Kidney glomerular epithelial cell (primary cell): ENCODE measurements around the gene SUPT20H.
"Not testable (repeated sequence)": the region's sequence is repeated elsewhere in the genome, so short reads cannot be mapped to it uniquely, and the experiment has no call there.

Source experiments
- DNase-seq: peaks from one replicate; lab custom pipeline; 2025; lab: John Stamatoyannopoulos, UW

SUPT20H gene

DNA sequence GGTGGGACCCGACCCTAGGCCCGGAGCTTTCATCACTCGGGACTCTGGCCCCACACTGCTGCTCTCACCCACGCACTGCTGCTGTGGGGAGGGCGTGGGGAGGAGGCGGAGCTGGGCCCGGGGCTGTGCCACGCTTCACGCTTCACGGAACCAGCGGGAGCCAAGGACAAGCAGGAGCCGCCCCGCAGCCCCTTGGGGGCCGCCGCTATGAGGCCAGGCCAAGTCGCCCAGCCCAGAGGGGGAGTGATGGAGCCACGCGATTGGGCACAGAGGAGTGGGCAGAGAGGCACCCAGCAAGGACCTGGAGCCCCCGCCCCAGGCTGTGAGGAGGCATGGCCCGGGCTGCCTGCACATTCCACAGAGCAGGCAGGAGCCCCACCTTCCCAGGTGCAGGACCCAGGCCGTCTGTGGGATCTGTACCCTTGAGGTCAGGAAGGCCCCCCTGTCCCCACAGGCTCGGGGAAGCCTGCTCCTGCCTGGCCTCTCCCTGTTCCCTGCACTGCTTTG is 10.2 kb upstream of the SUPT20H start:
- no peak for DNase-seq

DNA sequence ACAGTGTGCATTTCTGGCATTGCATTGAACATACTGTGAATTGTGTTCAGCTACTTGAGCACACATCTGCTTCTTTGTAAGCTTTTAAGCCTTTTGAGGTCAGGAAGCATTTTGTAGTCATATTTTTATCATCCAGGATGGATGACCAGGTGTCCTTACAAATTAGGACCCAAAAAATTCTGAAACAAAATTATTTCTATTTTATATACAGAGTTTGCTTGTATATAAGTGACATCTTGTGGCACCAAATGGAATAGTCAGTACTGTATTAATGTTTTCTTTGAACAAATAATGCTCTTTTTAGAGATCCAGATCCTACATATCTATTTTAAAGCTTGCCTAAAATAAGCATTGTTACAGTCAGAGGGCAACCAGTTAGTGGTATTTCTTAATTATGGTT is 9.5 kb upstream of the SUPT20H start:
- DNase-seq, result no peak

DNA sequence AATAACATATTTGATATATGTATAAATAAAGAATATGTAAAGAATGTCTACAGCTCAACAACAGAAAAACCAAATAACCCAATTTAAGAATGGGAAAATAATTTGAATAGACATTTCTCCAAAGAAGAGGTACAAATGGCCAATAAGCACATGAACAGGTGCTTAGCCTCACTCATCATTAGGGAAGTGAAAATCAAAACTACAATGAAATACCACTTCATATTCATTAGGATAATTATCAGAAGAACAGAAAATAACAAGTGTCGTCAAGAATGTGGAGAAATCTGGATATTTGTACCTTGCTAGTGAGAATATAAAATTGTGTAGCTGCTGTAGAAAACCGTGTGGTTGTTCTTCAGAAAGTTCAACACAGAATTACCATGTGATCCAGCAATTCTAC is 8.4 kb upstream of the SUPT20H start:
- DNase-seq, result no peak

DNA sequence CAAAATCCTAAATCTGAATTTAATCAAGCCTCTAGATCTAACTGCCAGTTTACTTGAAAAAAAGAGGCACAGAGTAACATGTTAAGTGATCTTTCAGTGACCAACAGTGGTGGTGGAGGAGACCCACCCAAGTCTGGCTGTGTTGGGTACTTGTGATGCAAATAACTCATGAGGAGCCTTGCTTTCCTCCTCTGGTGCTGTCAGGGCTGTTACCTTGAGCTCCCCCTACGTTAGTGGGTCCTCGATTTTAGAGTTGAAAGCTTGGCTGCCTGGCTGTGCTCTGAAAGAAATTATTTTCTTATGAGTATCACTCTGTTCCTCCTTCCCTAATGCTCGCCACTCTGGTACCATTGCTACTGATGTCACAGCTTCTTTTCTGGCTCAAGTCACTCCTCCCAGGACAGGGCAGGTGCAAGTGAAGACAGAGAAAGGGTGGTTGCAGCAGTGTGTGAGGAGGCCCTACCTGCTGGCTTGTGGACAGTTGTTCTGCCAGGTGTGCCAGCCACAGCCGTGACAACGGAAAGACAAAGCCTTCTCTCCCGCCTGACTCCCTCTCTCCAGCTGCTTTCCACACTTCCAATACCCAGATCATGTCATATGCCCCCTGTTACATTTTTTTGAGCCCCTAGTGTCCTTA is 6.5 kb upstream of the SUPT20H start:
- no peak for DNase-seq

DNA sequence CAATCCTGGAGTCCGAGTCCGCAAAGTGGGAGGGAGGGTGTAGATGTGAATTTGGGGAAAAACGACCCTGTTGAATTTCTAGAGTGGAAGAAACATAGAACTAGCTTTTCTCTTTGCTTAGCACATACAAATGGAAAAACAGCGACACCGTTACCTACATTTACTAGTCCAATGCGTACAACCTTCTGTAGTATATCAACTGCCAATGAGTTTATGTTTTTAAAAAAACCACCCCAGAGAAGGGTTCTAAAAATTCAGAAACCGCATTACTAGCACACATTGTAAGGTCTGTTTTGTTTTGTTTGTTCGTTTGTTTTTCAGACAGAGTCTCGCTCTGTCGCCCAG is 332 bp upstream of the SUPT20H start:
- no peak for DNase-seq

DNA sequence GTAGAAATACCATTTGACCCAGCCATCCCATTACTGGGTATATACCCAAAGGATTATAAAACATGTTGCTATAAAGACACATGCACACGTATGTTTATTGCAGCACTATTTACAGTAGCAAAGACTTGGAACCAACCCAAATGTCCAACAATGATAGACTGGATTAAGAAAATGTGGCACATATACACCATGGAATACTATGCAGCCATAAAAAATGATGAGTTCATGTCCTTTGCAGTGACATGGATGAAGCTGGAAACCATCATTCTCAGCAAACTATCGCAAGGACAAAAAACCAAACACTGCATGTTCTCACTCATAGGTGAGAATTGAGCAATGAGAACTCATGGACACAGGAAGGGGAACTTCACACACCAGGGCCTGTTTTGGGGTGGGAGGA is 3.3 kb downstream of the SUPT20H start:
- not testable (repeated sequence) for DNase-seq

DNA sequence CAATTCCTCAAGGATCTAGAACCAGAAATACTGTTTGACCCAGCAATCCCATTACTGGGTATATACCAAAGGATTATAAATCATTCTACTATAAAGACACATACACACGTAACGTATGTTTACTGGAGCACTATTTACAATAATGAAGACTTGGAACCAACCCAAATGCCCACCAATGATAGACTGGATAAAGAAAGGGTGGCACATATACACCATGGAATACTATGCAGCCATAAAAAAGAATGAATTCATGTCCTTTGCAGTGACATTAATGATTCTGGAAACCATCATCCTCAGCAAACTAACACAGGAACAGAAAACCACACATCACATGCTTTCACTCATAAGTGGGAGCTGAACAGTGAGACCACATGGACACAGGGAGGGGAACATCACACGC is 6.4 kb downstream of the SUPT20H start:
- DNase-seq, result not testable (repeated sequence)

DNA sequence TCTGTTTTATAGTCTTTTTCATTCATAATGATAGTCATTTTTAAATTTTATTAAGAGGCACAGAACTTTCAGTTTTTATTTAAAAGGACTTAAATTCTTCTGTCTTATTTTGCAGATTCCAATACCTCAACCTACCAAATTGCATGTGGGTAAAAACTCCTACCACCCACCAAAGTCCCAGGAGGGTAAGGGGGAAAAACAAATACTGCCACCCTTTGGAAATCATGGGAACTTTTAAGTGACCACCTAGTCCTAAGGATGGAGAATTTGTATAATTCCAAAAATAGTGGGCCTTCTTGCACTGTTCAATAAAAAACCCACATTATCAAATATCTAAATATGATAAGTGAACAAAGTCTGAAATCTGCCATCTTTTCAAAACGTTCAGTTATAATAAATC is 9.7 kb downstream of the SUPT20H start:
- DNase-seq, result no peak

DNA sequence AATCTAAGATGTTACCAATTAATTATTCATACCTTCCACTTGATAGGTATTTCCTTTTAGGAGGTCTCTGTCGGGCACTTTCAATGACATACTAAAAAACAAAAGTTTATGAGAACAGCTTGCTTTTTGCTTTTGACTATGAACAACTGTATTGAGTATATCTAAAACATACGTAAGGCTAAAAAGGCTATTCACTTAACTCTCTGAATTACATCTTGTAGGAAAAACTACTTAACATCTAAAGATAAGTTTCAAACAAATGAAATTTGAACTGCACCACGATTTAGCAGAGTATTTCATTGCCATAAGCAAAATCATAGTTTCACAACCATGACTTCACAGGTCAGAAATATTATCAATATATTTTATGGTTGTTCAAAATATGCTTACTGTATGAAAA is 11.6 kb downstream of the SUPT20H start:
- DNase-seq, result no peak

DNA sequence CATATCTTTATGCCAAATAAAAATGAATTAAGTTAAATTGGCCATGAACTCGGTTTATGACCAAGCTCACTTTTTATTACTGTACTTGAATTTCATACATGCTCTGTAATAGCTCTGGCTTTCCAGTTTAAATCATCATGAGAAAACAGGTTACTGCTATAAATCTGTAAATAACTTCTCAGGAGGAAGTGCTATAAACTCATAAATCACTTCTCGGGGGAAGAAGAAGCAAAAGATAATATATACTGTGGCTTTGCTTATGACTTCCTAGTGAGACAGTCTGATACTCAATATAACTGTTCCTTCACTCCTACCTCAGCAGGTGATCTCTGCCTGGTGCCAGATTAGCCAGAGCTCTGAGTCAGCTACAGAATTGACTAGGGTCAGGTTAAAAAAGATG is 12.5 kb downstream of the SUPT20H start:
- DNase-seq, result no peak

DNA sequence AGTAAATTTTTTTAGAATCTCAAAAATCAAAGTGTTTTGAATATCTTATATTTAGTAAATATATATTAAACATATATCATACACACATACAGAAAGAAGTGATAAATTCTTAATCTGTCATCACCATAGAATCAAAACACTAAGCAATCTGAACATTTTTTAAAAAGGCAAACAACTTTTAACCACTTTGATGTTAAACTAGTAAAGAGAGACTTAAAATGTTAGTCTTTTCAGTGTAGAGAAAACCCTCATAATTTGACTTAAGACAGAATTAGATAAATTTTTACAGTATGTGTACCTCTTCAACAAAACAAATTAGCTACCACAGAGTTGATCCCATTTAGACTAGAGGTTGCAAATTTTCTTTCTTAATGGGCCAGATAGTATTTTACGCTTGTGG is 13.4 kb downstream of the SUPT20H start:
- no peak for DNase-seq

DNA sequence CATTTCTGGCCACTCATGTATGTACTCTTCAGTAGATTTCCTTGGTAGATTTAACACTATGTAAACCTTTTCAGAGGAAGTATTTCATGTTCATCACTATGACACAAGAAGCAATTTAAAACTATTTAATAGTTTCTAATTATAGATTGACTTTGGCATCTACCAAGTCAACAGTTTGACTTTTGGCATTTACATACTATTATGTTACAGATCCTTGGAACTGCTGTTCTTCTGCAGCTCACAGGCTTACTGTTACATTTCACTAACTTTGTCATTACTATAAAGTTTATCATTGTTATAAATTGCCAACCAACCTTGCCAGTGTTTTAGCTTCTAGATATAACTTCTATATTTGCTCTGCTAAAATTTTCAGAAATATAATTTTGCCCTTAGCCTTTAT is 18.7 kb downstream of the SUPT20H start:
- no peak for DNase-seq

DNA sequence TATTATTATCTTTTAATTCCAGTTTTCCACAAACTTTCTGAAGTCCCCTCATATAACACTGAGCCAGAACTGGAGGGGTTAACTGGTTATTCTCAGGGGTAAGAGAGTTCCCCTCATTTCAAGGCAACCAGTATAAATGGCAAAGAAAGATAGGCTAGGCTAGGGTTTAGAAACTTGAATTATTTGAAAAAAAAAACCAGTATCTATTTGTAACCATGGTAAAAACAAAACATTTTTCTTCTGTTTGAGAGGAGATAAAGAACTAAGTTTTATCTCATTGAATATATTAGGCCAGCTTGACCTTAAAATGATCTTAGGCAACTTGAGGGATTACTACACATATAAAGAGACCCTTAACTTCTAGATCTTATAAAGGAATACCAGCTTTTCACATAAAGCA is 19.6 kb downstream of the SUPT20H start:
- no peak for DNase-seq

DNA sequence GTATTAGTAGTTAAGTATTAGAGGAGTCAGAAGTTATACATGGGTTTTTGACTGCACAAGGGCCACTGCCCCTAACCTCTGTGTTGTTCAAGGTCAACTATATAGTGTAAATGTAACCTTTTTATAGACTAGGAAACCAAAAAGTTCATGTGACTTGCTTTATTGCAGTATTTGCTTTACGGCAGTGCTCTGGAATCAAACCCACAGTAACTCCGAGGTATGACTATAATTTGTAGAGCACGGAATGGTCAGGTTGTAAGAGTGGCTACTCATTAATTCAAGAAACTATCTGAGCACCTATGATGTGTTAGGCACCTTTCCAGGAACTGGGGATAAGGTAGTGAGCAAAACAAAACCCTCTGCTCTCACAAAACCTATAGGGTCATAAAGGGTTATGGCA is 22.2 kb downstream of the SUPT20H start:
- DNase-seq, result no peak

DNA sequence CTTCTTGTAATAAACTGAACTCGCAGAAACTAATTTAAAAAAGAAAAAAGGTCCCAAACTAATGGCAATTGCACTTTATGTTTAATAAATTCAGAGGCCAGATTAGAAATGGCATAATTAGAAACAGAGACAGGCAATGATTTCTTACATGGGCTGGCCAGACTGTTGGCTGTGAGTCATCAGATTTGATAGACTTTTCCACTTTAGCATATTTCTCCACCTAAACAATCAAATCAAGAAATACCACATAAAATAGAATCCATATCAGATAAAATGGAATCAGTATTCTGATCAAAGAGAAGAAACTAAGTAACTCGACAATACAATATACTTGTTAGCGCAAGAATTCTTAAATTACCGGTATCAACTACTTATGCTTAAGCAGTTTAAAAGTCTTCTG is 29.9 kb downstream of the SUPT20H start:
- no peak for DNase-seq

DNA sequence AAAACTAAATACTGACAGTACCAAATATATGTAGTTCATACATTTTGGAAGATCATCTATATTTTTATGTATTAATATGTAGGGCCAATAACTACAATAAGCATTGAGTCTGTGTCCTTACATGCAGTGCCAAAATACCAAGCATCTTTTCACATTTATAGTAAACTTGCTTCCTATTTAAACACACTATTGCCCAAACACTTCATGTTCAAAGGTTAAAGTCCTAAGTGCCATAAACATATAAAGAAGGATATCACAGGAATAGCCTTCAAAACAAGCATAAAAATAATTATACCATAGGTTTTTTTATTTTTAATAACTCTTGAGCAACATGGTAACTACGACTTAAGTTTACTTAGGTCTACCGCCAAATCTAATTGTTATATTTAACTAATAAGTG is 31.8 kb downstream of the SUPT20H start:
- DNase-seq, result no peak

DNA sequence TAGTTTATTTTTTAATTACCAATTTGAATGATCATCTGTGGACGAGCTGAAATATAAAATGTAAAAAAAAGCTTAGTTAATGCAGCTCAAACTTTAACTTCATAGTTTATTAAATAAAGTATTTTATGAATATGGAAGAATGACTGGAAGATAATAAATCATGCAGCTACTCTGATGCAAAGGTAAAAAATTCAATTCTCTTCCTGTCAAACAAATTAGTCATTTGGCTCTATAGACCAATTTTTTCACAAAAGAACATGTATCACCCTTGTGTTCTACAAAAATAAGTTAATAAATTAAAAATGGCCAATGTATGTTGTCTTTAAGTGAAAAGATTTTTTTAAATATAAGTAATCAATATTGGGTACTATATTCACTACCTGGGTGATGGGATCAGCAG is 32.7 kb downstream of the SUPT20H start:
- no peak for DNase-seq

DNA sequence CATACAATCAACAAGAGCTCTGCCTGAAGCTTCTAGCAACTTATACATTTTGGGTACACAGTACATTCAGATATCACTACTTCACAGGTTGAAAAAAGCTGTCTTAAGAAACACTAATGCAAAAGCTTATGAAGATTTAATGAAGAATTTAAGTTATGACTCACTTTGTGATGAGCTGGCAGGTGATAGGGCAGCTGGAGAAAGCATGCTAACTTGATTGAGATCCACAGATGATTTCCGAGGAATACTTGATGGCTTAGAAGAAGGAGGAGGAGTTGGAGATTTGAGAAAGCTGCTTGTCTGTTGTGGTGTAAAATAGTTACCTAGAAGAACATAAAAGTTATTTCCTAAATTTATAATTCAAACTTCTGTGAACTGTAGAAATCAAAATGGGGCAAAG is 35.6 kb downstream of the SUPT20H start:
- DNase-seq, result no peak

DNA sequence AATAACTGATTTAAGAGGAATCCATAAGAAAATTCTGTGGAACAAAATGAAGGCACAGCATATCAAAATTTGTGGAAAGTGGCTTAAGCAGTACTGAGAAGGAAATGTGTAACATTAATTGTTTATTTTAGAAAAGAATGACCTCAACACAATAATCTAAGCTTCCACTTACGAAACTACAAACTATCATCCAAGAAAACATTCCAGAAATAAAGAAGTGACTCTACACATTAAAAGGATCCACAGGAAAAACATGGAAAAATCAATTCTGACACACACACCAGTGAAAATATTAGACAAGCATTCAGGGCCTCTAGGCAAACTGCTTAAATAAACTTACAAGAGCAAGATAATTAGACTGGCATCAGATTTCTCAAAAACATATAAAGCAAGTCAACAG is 44.9 kb downstream of the SUPT20H start:
- DNase-seq, result no peak

DNA sequence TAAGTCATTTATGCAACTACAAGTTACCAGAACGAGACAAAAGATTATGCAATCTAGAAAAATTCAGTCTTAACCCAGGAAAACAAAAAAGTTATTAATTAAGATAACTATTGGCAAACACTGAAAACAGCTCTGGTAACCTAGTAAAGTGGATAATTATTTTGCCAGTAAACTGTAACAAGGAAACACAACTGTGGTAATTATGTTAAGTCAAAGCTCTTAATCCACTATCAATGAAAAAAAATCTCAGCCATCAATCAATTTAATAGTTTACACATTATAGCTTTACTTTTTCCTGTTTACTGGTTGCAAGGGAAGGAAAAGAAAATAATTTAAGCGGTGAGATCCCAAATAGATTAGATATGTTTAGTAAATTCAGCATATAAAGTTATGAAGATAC is 47.7 kb downstream of the SUPT20H start:
- no peak for DNase-seq

DNA sequence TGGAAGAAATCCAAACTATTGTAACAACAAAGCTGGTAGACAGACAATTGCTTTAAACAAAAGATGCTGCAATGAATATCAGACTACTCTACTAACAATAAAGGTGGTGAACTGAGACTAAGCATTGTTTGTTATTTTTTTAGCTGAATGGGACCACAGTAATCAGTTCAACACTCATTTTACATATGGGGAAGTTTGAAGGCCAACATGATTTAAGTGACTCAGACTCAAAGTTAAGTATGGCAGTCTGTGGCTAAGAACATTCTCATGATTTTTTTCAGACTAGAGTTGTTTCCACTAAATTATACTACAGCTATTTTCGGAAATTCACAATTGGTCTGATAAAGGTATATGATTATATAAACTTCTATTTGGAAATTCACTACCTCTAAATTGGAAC is 48.5 kb downstream of the SUPT20H start:
- DNase-seq, result no peak

DNA sequence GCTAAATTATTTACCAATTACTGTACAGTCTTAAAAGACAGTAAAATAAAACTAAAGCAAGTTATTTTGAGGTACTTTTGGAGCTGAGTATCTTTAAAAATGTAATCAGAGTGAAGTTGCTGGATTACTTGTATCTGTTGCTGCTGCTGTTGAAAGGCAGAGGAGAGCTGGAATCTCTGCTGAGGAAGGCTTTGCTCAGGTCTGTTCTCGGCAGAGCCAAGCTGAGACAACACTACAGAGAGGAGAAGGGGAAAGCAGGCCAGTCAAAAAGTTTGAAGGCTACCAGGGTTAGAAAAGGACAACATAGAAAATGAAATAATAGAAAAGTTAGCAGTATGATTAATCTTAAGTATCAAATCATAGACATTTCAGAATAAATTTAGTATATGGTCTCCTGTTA is 49.1 kb downstream of the SUPT20H start:
- DNase-seq, result no peak

DNA sequence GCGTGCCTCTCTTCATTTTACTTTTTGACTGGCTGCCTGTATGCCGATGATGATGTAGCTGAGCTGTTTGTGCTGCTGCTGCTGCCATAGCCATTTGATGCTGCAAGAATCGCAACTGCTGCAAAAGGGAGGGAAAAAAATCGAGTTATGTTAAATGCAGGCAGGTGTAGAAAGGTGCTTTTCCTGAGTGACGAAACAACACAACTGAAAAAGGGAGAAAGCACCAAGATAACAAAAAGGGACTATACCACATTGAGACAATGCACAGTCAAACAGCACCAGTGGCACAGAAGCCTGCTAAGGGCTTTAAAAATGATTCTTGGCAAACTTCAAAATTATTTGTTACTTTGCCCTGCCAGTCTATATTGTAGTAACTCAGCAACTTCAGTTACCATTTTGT is 49.8 kb downstream of the SUPT20H start:
- no peak for DNase-seq

DNA sequence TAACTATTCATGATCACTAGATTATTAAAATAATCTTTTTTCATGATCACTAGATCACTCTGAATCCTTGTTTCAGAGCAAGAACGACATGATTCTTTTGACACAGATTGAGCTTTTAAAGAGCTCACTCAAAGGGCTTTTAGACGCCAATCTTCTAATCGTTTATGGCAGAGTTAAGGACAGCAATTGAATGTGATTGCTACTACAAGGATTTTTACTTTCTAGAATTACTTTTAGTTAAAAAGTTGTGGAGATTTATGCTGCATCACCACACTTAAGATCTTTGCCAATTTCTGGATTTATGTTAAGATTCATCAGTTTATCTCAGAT is 57.6 kb downstream of the SUPT20H start:
- no peak for DNase-seq
